D721Med (cell line): ENCODE data around the gene PCBP3.
A peak's percentile ranks its signal among the peaks of the same experiment; 100 is the strongest.

Experiments
- DNase-seq: peaks from one replicate; pipeline ENCODE4 v3.0.0; 2011; ENCODE audit warnings: low spot score; ENCODE audit not compliant: insufficient read length
- FAIRE-seq: peaks from 2 replicates; lab custom pipeline; 2011; peaks lifted over from hg19 to GRCh38; lab: Jason Lieb, UNC
- CTCF ChIP-seq: IDR thresholded peaks from 2 replicates; pipeline ENCODE4 v1.5.1; 2012; ENCODE audit warnings: mild to moderate bottlenecking, control low read depth; ENCODE audit not compliant: insufficient read depth; ENCODE audit errors: missing control alignments

Gene PCBP3

GRCh38 chr21:45765375-45765774, 121.8 kb downstream of the PCBP3 start:
- DNase-seq, result no peak
- TF ChIP-seq CTCF, result no peak
- no peak for FAIRE-seq

GRCh38 chr21:45766055-45766454, 122.5 kb downstream of the PCBP3 start:
- FAIRE-seq (no peak), DNase-seq (no peak)
- no peak for TF ChIP-seq CTCF

GRCh38 chr21:45766501-45766900, 123.0 kb downstream of the PCBP3 start:
- TF ChIP-seq CTCF, result no peak
- no peak for FAIRE-seq
- no peak for DNase-seq

- DNase-seq, result no peak
- FAIRE-seq, result no peak
- no peak for TF ChIP-seq CTCF
These were observed 123.8 kb downstream of the PCBP3 start for GRCh38 chr21:45767071-45768006.

- no peak for FAIRE-seq
- no peak for DNase-seq
- TF ChIP-seq CTCF, result no peak
These were observed 124.7 kb downstream of the PCBP3 start for GRCh38 chr21:45768011-45768739.

- no peak for DNase-seq
- FAIRE-seq, result no peak
- TF ChIP-seq CTCF, result peak; percentile 25
These were observed 125.2 kb downstream of the PCBP3 start for GRCh38 chr21:45768740-45769048.
